Duodenal mucosa (tissue), 2 donors: ENCODE results near the gene DHRS4L2.

Experiments
- H3K27ac ChIP-seq: one replicate; pipeline ENCODE4 v1.7.0; 2013; ENCODE audit warnings: low read depth, low read length
- H3K27me3 ChIP-seq, 2 donors: one replicate each; pipeline ENCODE4 v1.7.0; 2013; ENCODE audit warnings: low read length in 2 of 2, control low read depth in 1 of 2; ENCODE audit not compliant: insufficient read depth in 2 of 2, control insufficient read depth in 1 of 2
- H3K36me3 ChIP-seq, 2 donors: one replicate each; pipeline ENCODE4 v1.7.0; 2013; ENCODE audit warnings: low read length in 2 of 2, control low read depth in 1 of 2; ENCODE audit not compliant: insufficient read depth in 2 of 2, control insufficient read depth in 1 of 2
- H3K4me1 ChIP-seq, 2 donors: one replicate each; pipeline ENCODE4 v1.7.0; 2013; ENCODE audit warnings: low read length in 2 of 2, control low read depth in 1 of 2; ENCODE audit not compliant: insufficient read depth in 2 of 2, control insufficient read depth in 1 of 2
- H3K4me3 ChIP-seq, 2 donors: one replicate each; pipeline ENCODE4 v1.7.0; 2013; ENCODE audit warnings: low read length in 2 of 2, low read depth in 1 of 2
- H3K9ac ChIP-seq, 2 donors: one replicate each; pipeline ENCODE4 v1.7.0; 2013; ENCODE audit warnings: low read length in 2 of 2, low read depth in 1 of 2
- H3K9me3 ChIP-seq, 2 donors: one replicate each; pipeline ENCODE4 v1.7.0; 2013; ENCODE audit warnings: low read length in 2 of 2, control low read depth in 1 of 2; ENCODE audit not compliant: control insufficient read depth in 1 of 2

DHRS4L2 gene

DNA sequence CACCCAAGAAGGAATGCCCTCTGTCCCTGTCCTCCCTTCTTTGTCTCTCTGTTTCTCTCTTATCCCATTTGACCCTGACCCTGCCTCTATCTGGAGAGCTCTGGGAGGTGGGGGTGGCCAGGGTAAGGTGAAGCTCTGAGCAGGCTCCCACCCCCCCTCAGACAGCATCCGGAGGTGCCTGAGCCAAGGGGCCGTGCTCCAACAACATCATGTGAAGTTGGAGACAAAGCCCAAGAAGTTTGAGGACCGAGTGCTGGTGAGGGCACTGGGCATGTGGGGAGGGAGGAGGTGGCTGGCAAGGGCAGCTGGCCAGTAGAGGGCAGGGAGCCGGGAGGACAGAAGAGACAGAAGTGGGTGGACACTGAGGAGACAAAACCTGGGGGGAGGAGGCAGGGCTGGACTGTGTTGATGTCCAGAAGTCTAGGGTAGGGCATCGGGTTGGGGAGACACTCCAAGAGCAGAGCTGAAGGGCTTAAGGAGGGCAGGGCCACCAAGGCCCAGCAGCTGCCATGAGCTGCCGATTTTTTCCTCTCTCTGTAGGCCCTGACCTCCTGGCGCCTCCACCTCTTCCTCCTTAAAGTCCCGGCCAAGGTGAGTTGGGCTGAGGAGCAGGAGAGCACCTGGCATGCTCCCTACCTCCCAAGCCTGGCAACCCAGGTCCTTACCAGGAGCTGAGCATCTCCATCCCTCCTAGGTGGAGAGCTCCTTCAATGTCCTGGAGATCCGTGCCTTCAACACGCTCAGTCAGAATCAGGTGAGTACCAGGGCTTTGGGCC lies 65.0 kb downstream of the DHRS4L2 start:
- Histone ChIP-seq H3K27ac (no peak overlapping the region), H3K4me1 (peaks cover 16 to 26% of the 10 kb centered on the region in 2 donors), H3K9ac (no peak overlapping the region), H3K9me3 (no peaks in the 10 kb centered on the region), H3K4me3 (no peak overlapping the region), H3K36me3 (no peaks in the 10 kb centered on the region), H3K27me3 (no peaks in the 10 kb centered on the region)

DNA sequence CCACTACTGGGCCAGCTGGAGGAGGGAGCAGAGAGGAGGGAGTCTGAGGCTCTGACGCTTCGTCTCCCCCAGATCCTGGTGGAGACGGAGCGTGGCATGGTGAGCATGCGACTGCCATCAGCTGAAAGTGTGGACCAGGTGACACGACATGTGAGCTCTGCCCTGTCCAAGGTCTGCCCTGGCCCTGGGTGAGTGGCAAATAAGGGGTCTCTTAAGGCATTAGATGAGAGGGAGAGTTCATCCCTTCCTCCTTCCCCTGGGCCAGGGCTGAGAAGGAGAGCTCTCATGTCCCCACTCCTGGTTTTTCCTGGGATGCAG lies 65.6 kb downstream of the DHRS4L2 start:
- no peak overlapping the region for H3K27ac ChIP-seq
- H3K4me3 ChIP-seq = no peak overlapping the region
- no peaks in the 10 kb centered on the region for H3K27me3 ChIP-seq
- no peaks in the 10 kb centered on the region for H3K36me3 ChIP-seq
- H3K4me1 ChIP-seq = peaks cover 21 to 27% of the 10 kb centered on the region in 2 donors
- no peaks in the 10 kb centered on the region for H3K9me3 ChIP-seq
- H3K9ac ChIP-seq = no peak overlapping the region

- Histone ChIP-seq H3K9ac (no peak overlapping the region), H3K27ac (no peak overlapping the region), H3K27me3 (no peaks in the 10 kb centered on the region), H3K4me1 (peaks cover 24 to 27% of the 10 kb centered on the region in 2 donors), H3K9me3 (no peaks in the 10 kb centered on the region), H3K4me3 (no peak overlapping the region), H3K36me3 (no peaks in the 10 kb centered on the region)
Measured at GRCh38 chr14:24054646-24055045, 65.9 kb downstream of the DHRS4L2 start.
